WI38 (cell line): ENCODE data around the gene ZMIZ1.
A peak's percentile ranks its signal among the peaks of the same experiment; 100 is the strongest.

Source experiments
- H3K4me3 ChIP-seq: 2 replicates; pipeline ENCODE4 v1.5.1; 2011; ENCODE audit warnings: low read depth, mild to moderate bottlenecking, control low read depth, low read length
- TF ChIP-seq, protein P1 (sequence below): IDR thresholded peaks from 2 replicates; pipeline ENCODE4 v1.5.1; 2012; ENCODE audit warnings: low read depth, mild to moderate bottlenecking, control low read depth, low read length

The ZMIZ1 gene

DNA sequence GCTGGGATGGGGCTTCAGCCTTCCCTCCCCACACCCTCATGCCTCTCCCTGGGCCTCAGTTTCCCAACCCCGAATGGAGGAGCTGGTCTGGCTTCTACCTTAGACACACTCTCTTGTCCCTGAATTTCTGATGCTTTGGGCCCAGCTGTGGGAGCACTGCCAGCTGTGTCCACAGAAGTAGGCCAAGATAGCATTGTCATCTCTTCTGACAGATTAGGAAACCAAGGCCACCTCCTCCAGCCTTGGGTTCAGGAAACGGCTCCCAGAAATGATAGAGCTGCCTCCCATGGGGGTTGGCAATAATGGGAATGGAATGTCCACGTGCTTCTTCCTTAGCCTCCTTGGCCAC lies 279.8 kb downstream of the ZMIZ1 start:
- TF ChIP-seq, protein P1, sequence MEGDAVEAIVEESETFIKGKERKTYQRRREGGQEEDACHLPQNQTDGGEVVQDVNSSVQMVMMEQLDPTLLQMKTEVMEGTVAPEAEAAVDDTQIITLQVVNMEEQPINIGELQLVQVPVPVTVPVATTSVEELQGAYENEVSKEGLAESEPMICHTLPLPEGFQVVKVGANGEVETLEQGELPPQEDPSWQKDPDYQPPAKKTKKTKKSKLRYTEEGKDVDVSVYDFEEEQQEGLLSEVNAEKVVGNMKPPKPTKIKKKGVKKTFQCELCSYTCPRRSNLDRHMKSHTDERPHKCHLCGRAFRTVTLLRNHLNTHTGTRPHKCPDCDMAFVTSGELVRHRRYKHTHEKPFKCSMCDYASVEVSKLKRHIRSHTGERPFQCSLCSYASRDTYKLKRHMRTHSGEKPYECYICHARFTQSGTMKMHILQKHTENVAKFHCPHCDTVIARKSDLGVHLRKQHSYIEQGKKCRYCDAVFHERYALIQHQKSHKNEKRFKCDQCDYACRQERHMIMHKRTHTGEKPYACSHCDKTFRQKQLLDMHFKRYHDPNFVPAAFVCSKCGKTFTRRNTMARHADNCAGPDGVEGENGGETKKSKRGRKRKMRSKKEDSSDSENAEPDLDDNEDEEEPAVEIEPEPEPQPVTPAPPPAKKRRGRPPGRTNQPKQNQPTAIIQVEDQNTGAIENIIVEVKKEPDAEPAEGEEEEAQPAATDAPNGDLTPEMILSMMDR = no peak
- peak overlapping the region; percentile 82 for H3K4me3 ChIP-seq

DNA sequence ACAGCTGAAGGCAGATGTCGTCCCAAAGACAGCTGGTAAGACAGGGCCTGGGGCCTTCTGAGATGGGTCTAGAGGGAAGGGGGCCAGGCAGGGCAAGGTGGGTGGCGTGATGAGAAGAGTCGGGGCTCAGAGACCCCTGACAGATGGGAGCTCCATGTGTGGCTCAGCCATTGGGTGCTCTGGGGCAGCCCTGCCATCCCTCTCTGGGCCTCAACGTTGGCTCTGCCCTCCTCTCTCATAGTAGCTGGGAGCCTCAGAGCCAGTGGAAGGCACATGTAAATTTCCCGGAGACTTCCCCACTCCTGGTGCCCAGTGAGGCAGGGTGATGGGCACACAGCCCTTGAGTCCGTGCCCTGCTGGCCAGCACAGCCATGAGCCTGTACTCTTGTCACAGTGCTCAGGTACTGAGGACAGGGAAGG lies 280.3 kb downstream of the ZMIZ1 start:
- peak overlapping the region; percentile 82 for H3K4me3 ChIP-seq
- TF ChIP-seq, protein P1 = no peak

DNA sequence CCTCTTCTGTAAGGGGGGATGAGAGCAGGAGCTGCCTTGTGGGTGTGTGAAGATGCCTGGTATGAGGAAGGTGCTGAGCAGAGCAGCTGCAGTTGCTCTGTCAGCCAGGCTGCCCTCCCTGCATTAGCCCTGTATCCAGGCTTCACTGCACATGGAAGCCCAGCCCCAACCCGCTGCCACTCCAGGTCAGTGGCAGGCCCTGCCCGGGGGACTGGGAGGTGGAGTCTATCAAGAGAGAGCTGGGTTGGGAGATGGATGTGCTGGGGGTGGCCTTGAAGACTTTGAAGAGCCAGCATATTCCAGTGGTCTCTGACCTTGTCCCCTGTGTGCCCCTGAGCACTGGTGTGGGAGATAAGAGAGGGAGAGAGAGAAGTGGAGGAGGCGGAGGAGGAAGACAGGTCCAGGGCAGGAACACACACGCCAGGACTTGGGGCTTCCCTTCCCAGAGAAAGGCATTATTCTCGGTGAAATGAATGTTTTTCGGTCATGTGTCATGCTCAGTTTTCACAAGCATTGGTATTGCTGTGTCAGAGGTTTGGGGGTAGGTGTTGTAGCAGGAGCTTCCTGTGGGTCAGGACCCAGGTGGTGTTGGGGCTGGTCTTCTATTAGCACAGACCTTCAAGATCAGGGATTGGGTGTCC lies 281.1 kb downstream of the ZMIZ1 start:
- TF ChIP-seq, protein P1 = no peak

DNA sequence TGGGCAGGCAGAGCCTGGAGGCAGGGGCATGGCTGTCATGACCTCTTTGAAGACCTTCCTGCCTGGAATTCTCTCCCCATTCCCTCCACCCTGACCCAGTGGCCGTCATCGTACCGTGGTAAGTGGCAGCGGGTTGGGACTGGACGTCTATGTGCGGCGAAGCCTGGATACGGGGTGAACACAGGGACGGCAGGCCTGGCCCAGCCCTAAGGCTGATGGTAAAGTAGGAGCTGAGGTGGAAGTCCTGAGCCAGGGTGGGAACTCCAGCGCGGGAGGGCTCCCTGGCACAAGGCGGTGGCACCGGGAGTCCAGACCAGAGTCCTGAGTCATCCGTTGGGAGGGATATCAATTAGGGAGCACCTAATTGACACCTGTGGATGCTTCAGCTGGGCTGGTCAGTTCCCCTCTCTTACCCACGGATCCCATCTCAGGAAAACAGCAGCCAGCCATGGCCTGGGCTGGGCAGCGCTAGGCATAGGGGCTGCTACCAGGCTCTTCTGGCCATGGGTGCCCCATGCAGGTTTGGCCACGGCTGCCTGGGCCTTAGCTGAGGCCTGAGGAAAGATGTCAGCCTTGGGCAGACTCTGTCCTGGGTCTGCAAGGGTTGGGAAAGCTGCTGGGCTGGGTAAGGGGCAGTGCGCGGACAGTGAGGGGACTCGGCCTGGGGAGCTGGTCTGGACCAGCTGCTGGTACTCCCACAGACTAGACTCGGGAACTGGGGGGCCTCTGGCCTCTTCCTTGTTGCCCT lies 281.8 kb downstream of the ZMIZ1 start:
- TF ChIP-seq, protein P1 = no peak
- H3K4me3 ChIP-seq = no peak overlapping the region

More for the DNA sequence above, 281.1 kb downstream of the ZMIZ1 start:
- no peak overlapping the region for H3K4me3 ChIP-seq

DNA sequence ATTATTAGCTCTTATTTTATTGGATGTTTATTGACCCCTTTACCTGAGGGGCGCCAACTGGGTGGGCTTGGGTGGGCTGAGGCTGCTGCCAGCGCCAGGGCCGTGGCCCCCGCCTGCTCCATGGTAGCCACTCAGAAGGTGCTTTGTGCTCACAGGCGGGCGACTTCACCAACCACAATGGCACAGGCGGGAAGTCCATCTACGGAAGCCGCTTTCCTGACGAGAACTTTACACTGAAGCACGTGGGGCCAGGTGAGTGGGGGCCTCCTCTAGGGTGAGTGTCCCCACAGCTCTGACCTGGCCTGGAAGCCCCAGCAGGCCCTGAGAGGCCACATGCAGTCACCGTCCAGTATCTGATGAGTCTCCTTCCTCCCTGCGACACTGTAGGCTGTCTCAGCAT lies 282.6 kb downstream of the ZMIZ1 start:
- H3K4me3 ChIP-seq = no peak overlapping the region
- TF ChIP-seq, protein P1 = no peak

DNA sequence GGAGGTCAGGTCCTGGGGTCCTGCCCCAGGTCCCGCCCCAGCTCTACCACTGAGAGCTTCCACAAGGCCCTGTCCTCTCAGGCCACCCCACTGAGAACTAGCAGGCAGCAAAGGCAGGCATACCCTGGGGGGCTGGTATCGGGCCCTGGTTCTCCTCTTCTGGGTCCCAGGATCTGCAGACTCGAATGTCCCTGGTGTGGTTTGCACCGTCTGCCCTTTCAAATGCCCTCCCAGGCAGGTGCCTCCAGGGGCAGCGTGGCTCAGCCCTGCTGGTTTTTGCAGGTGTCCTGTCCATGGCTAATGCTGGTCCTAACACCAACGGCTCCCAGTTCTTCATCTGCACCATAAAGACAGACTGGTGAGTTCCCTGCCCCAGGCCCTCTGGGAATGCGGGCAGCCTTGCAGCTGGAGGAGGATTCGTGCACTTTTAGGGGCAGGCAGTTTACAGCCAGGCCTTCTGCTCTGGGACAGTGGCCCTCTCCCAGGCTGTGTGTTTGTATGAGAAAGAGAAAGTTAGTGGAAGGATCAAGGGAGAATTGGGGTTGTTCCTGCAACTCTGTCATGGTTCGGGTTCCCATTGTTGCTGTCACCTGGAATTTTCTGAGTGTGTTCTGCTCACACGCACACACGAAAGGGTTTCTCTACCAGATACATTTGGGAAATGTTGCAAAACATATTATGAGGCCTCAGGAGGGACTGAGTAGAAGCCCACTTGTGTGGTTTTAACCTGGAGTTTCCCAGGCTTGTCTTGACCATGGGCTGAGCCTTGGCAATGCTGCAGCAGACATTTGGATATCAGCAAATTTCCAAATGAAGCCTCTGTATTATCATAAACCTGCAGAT lies 283.5 kb downstream of the ZMIZ1 start:
- no peak overlapping the region for H3K4me3 ChIP-seq
- TF ChIP-seq, protein P1 = no peak
